Activated gamma-delta T cell treated with Interleukin-2 at 50 U/mL for 16 hours (primary cell): ENCODE results near the gene CHPF2.

Experiments used
- DNase-seq: peaks from one replicate; pipeline ENCODE4 v3.0.0-alpha.2; 2020

The CHPF2 gene

DNA sequence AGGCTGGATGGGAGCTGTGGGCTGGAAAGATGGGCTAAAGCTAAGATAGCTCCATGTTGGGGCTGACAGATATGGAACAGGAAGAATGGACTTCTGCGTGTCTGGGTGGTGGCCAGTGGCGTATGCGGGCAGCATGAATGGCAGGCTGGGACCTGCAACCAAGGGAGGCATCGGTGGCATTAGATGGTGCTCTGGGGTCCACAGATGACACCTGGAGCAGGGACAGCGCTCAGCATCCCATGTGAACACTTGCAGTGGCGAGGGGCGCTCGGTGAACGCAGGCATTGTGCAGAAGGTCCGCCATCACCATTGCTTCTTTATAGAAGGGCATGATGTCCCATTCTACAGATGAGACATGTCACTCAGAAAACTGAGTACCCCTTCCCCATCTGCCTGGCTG lies 37.2 kb downstream of the CHPF2 start:
- no peak for DNase-seq

DNA sequence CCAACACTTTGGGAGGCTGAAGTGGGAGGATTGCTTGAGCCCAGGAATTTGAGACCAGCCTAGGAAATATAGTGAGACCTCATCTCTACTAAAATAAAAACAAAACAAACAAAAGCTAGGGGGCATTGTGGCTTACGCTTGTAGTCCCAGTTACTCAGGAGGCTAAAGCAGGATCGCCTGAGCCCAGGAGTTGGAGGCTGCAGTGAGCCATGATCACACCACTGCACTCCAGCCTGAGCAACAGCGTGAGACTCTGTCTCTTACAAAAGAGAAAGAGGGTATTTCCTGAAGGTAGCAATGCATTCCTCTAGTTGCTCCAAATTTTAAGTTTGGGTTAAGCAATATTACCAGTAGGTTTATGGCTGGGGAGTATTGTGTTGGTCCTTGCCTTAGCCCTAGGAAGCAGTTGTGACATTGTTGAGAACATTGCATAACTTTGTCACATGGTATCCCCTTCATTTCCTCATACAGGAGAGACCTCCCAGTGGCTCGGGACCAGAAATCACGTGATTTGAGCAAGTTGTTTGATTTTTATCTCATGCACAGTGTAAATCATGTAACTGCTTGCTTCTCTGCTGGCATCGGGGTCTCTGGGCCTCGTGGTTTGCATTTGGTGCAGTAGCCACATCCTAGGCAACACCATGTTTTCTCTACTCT lies 39.5 kb downstream of the CHPF2 start:
- no peak for DNase-seq

DNA sequence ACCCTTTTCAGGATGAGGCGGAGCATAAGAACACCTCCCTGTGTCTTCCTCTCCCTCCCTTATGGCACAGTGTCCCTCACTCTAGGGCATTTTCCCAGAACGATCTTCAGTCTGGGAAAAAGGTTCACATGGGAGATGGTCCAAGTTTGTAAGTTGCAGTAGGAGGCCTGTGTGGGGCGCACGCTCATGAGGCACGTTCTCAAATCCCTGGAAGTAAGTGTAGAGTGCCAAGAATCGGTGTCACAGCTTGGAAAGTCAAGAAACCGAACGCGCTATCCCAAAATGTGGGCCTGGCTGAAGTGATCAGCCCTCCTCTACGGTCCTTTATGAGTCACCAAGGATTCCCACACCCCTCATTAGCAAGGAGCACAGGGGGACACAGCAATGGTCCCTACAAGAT lies 40.1 kb downstream of the CHPF2 start:
- DNase-seq: no peak

DNA sequence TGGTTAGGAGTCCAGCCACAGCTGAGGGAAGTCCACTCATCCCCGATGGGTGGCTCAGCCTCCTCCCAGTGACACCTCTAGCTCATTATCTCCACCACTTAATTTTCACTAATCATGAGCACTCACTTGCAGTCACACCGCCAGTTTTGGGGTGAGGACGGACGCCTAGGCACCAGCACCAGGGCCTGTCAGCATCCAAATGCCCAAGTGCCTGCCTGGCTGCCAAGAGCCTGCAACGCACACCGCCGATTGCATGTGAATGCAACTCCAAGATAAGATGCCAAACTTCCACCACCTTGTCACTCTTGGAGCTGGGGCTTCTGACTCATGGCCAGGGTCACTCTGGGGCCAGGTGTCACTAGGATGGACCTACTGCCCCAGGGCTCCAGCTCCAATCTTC lies 40.6 kb downstream of the CHPF2 start:
- DNase-seq: no peak

DNA sequence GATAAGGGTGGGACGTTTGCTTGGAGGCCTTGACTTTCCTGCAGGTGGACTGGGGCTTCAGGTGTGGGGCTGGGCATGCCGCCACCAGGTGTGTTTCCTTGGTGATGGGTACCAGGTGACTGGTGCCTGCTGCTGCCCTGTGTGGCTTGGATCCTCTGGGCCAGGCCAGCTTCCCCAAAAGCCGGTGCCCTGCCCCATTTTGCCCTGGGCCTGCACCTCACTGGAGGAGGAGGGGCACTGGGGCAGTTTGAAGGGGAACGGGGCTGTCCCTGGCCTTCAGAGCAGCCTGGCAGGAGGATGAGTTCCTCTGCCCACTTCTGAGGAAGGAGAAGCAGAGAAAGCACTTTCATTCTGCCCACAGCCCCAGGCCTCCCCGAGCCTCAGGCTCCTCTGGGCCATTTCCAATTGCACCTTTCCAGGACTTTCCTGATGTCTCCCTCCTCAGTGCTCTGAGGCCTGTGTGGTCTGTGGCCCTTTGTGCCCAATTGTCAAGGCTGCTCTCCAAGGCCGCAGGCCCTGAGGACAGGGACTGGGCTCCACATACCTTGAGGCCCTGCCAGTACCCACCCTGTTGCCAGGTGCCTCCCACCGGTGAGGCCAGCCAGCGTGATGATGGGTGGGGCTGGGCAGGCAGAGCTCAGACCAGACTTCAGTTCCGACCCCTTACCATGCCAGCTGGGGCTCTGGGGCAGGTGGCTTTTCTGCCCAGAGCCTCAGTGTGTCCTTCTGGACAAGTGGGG lies 41.5 kb downstream of the CHPF2 start:
- DNase-seq: no peak

DNA sequence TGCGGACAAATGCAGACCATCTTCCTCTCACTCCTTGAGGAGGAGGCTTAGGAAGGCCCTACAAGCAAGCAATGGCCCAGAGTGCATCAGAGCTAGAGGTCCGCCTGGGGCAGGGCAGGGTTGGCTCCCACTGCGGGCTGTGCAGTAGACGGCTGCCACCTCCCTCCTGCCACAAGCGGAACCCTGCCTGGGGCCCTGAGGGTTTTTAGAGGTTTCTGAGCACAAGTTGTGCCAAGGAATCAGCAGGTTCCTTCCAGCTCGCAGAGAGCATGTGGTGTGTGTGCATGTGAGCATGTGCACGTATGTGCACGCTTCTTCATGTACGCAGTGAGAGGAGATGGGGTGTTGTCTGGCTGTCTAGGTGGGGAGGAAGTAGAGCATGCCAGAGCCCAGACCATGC lies 42.1 kb downstream of the CHPF2 start:
- no peak for DNase-seq

DNA sequence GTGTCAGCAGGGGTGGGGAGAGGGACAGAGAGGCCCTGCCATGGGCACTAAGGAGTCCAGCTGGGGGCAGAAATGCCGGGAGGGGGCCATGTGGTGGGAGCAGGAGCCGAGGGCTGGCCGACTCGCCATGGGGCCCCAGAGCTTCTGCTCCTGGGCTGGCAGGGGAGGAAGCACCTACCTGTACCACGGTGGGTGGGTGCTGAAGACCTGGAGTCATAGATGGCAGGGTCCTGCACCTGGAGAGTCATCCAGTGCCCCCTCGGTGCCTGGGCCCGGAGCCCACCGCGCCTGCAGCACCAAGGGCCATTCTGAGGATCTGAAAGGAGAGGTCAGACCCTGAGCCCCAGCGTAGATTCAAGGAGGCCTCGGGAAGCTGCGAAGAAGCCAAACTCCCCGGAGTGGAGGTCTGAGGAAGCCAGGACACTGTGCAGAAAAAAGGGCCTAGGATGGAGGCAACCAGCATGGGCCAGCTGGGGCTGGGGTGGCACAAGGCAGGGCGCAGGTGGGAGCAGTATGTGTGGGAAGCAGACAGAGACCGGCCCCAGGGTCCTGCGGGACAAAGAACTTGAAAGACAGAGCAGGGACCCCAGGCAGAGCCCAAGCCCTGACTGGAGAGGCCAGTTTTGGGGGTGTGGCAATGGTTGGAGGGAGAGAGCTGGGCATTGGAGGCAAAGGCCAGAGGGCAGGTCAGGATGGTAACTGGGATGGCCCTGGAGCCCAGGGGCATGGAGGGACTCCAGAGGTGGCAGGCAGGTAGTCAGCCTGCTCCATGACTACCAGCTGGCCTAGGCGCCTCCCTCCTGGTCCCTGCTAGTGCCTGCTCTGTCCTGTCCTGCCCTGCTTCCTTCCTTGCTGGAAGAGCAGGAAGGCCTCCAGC lies 42.9 kb downstream of the CHPF2 start:
- no peak for DNase-seq

DNA sequence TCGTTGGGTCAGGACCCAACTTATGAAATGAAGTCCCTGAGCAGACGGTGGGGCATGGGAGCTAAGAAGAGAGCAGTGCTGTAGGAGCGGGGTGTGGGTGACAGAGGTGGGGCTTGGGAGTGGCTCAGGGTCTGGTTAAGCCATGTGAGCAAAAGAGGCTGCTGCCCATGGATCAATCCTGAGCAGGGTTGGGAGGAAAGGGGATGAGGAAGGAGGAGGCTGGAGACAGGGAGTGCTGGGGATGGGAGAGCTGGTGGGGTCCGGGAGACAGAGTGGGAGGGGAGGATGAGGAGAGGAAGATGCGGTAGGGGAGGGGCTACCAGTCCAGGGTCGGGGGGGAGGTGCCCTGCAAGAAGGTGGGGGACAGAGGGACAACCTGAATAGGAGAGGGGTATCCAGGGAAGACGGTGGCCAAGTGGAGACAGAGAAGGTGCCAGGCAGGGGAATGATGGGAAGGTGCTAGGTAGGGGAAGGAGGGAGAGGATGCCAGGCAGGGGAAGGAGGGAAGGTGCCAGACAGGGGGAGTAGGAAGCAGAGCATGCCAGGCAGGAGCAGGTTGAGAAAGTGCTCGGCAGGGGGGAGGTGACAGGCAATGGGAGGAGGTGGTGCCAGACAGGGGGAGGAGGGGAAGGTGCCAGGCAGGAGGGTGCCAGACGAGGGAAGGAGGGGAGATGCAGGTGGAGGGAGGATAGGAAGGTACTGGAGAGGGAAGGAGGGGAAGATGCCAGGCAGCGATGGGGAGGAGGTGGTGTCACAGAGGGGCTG lies 43.7 kb downstream of the CHPF2 start:
- DNase-seq: peak; percentile 11

DNA sequence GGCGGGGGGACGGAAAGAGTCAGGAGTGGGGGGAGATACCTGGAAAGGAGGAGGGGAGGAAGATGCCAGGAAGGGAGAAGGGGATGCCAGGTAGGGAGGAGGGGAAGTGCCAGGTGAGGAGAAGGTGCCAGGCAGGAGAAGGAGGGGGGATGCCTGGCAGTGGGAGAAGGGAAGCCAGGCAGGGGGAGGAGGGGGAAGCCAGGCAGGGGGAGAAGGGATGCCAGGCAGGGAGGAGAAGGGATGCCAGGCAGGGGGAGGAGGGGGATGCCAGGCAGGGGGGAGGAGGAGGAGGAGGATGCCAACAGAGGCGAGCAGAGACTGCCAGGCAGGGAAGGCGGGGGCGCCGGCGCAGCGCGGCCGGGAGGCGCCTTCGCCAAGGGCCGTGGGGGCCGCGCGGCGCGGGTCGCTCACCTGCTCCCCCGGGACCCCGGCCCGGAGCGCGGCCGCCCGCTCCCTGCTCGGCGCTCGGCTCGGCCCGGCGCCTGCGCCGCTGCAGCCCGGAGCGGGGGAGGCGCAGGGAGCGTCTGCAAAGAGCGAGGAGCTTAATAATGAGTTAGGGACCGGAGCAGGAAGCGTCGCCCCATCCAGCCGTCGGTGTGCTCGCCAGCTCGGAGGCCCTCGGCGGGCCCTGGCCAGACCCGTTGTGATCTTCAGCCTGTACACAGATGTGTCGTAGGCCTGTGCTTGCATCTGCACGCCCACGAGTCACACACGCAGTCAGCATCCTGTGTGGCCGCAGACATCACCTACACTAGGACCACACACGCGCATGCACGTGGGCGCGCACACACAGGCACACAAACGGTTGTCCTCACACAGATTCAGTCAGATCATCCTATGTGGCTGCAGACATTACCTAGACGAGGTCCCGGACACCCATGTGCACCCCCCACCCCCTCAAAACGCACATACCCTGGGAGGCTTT lies 44.6 kb downstream of the CHPF2 start:
- DNase-seq: peak; percentile 46

DNA sequence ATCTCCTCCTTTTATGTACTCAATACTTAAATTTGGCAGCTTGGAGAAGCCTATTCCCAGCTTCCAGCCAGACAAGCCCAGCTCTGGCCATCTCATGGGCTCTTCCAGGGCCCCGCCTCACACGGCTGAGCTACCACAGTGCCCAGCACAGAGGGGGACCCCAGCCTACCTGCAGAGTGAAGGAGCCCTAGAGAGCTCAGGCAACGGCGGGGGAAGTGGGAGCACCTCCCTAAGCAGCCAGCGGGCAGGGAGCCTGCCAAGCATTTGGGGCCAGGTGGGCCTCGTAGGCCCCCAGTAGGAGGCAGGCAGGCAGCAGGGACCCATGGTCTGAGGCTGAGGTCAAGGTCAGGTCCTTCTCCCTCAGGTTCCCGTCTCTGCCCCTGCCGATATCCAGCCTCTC lies 45.3 kb downstream of the CHPF2 start:
- DNase-seq: no peak

DNA sequence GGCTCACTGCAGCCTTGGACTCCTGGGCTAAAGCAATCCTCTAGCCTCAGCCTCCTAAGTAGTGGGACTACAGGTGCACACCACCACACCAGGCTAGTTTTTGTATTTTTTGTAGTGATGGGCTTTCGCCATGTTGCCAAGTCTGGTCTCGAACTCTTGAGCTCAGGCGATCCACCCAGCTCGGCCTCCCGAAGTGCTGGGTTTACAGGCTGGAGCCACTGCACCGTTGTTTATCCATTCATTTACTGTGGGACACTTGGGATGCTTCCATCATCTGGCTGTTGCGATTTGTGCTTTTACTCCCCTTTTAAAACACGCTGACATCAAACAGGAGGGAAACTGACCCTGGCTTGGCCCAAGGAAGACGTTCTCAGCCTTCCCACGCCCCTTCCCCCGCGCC lies 46.7 kb downstream of the CHPF2 start:
- DNase-seq: no peak

DNA sequence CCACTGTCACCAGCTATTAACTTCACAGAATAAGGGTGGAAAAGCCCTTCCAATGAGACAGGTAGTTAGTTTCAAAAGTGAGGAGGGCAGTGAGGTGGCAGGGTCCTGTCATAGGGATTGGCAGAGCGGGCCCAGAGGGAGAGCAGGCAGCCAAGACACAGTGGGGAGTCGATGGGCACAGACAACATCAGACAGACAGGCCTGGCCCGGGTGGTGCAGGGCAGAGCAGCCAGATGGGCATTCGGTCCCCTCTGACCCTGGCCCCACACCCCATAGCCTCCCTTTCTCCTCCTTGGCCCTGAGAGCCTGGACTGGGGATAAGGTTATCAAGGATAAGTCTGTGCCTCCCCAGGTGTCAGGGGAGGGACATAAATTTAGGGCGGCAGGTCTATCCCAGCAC lies 47.6 kb downstream of the CHPF2 start:
- DNase-seq: no peak

DNA sequence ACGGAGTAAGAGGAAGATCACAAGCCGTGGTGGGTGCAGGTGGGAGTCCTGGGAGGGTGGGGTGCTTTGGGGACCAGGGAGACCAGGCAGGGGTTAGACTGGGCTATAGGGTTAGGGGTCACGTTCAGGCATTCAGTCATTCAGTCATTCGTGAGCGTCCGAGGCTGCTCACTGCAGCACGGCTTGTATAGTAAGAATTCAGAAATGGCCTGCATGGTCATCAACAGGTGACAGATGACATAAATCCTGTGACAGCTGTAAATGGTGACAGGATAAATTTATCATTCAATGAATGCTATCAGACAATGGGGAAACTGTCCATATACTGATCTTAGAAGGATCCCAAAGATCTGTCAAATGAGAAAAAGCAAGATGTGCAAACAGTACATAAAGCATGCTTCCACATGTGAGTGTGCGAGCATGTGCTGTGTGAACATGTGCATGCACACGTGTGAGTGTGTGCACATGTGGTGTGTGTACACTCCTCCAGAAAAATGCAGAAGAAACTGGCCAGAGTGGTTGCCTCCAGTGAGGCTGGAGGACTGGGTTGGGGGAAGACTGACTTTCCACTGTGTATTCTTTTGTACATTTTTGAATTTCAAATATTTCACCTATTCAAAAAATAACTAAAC lies 48.2 kb downstream of the CHPF2 start:
- no peak for DNase-seq

DNA sequence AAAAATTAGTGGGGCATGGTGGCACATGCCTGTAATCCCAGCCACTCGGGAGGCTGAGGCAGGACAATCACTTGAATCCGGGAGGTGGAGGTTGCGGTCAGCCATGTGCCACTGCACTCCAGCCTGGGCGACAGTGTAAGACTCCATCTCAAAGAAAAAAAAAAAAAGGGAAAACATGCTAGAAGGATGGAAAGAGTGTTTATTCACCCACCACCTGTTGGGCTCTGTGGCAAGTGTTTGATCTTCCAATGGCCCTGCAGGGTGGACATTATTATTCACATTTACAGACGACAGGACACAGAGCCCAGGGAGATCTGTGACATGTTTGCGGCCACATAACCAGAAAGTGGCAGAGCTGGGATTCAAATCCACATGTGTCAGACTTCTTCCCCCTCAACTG lies 49.4 kb downstream of the CHPF2 start:
- no peak for DNase-seq

DNA sequence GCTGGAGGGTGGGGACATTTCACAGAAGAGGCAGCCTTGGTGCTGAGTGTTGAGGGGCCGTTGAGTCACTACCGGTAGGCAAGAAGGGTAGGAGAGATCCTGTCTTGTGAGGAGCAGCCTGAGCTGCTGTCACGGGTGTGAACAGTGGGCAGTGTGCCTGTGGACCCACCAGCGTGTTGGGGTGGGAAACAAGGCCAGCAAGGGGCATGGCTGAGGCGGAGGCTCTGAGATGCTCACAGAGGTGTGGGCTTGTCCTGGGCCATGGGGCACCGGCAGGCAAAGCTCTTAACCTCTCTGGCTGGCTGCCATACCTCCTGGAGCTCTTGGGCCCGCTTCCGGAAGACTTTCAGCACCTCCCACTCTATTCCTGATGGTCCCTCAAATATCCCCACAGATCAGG lies 49.8 kb downstream of the CHPF2 start:
- no peak for DNase-seq

DNA sequence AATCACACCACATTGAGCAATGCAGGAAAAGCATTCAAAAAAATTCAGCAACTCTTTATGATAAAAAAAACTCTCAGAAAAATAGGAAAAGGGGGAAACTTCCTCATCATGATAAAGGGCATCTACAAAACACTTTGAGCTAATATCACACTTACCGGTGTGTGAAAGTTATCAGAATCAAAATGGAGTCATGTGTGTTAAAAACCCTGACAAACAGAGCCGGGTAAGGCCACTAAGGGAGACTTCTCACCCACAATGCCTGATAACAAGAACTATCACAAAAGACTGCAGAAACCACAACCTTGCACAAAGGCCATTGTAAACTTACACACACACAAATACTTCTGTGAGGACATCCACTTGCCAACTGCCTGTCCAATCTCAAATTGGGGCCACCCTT lies 51.0 kb downstream of the CHPF2 start:
- no peak for DNase-seq

DNA sequence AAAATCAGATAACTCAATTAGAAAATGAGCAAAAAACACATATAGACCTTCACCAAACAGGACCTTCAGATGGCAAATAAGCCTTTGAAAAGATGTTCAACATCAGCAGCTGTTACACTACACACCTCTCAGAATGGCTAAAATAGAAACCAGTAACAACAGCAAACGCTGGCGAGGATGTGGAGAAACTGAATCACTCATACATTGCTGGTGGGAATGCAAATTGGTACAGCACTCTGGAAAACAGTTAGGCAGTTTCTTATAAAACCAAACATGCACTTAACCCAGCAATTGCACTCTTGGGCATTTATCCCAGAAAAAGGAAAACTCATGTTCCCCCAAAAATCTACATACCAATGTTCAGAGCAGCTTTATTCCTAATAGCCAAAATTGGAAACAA lies 53.9 kb downstream of the CHPF2 start:
- DNase-seq: no peak
